Measurements from ENCODE around the gene TBC1D23. TPM values are rescaled to one million over a fixed set of nuclear protein-coding genes. Genes with fewer than 3 reads are reported as not detected.
"Not testable (repeated sequence)": the region's sequence is repeated elsewhere in the genome, so short reads cannot be mapped to it uniquely, and the experiment has no call there.

The TBC1D23 gene
- total RNA-seq, 2 experiments from 2014 or later, result 18.3 to 21.2 TPM

- Mint-ChIP-seq H3K4me1 (peaks cover 48% of the 10 kb centered on the region), H3K9me3 (no peaks in the 10 kb centered on the region), H3K36me3 (no peaks in the 10 kb centered on the region), H3K27ac (no peak overlapping the region), H3K4me3 (no peak overlapping the region), H3K27me3 (no peaks in the 10 kb centered on the region)
- no peak for DNase-seq
These were observed 7.4 kb downstream of the TBC1D23 start for GRCh38 chr3:100268156-100268555.

- Mint-ChIP-seq H3K27ac (no peak overlapping the region), H3K36me3 (no peaks in the 10 kb centered on the region), H3K27me3 (no peaks in the 10 kb centered on the region), H3K4me3 (no peak overlapping the region), H3K4me1 (peaks cover 46% of the 10 kb centered on the region), H3K9me3 (no peaks in the 10 kb centered on the region)
- no peak for DNase-seq
These were observed 8.2 kb downstream of the TBC1D23 start for GRCh38 chr3:100269001-100269400.

GRCh38 chr3:100269410-100270214 lies 8.8 kb downstream of the TBC1D23 start:
- peaks cover 42% of the 10 kb centered on the region for H3K4me1 Mint-ChIP-seq
- H3K27me3 Mint-ChIP-seq, result no peaks in the 10 kb centered on the region
- no peaks in the 10 kb centered on the region for H3K9me3 Mint-ChIP-seq
- H3K36me3 Mint-ChIP-seq, result no peaks in the 10 kb centered on the region
- H3K27ac Mint-ChIP-seq, result peak overlapping the region; percentile 69
- peak; percentile 36 for DNase-seq
- peak overlapping the region; percentile 0 for H3K4me3 Mint-ChIP-seq

- H3K36me3 Mint-ChIP-seq, result no peaks in the 10 kb centered on the region
- H3K27me3 Mint-ChIP-seq, result no peaks in the 10 kb centered on the region
- DNase-seq, result no peak
- peak overlapping the region; percentile 69 for H3K27ac Mint-ChIP-seq
- H3K4me3 Mint-ChIP-seq, result peak overlapping the region; percentile 0
- peaks cover 38% of the 10 kb centered on the region for H3K4me1 Mint-ChIP-seq
- H3K9me3 Mint-ChIP-seq, result no peaks in the 10 kb centered on the region
These were observed 9.4 kb downstream of the TBC1D23 start for GRCh38 chr3:100270215-100270583.

- H3K27ac Mint-ChIP-seq, result no peak overlapping the region
- no peaks in the 10 kb centered on the region for H3K36me3 Mint-ChIP-seq
- no peaks in the 10 kb centered on the region for H3K27me3 Mint-ChIP-seq
- no peak overlapping the region for H3K4me3 Mint-ChIP-seq
- peaks cover 38% of the 10 kb centered on the region for H3K4me1 Mint-ChIP-seq
- no peaks in the 10 kb centered on the region for H3K9me3 Mint-ChIP-seq
- DNase-seq, result no peak
These were observed 10.7 kb downstream of the TBC1D23 start for GRCh38 chr3:100271522-100271921.

- not testable (repeated sequence) for H3K4me3 Mint-ChIP-seq, H3K9me3 Mint-ChIP-seq, H3K36me3 Mint-ChIP-seq, H3K27me3 Mint-ChIP-seq, H3K27ac Mint-ChIP-seq, DNase-seq
- peaks cover 40% of the 10 kb centered on the region for H3K4me1 Mint-ChIP-seq
These were observed 12.2 kb downstream of the TBC1D23 start for GRCh38 chr3:100272797-100273611.

GRCh38 chr3:100274361-100274760 lies 13.6 kb downstream of the TBC1D23 start:
- Mint-ChIP-seq H3K27ac (no peak overlapping the region), H3K36me3 (no peaks in the 10 kb centered on the region), H3K27me3 (no peaks in the 10 kb centered on the region), H3K4me3 (no peak overlapping the region), H3K9me3 (no peaks in the 10 kb centered on the region), H3K4me1 (peaks cover 34% of the 10 kb centered on the region)
- DNase-seq, result no peak

GRCh38 chr3:100277255-100277800 lies 16.5 kb downstream of the TBC1D23 start:
- Mint-ChIP-seq H3K36me3 (peaks cover 3% of the 10 kb centered on the region), H3K4me3 (no peak overlapping the region), H3K9me3 (no peaks in the 10 kb centered on the region)

GRCh38 chr3:100278910-100279309 lies 18.1 kb downstream of the TBC1D23 start:
- no peak overlapping the region for H3K27ac Mint-ChIP-seq
- H3K27me3 Mint-ChIP-seq, result no peaks in the 10 kb centered on the region
- no peak for DNase-seq
- H3K36me3 Mint-ChIP-seq, result peaks cover 3% of the 10 kb centered on the region
- no peak overlapping the region for H3K4me3 Mint-ChIP-seq
- H3K9me3 Mint-ChIP-seq, result no peaks in the 10 kb centered on the region
- H3K4me1 Mint-ChIP-seq, result peaks cover 10% of the 10 kb centered on the region

More at GRCh38 chr3:100277255-100277800, 16.5 kb downstream of the TBC1D23 start:
- DNase-seq, result no peak
- H3K27ac Mint-ChIP-seq, result no peak overlapping the region
- H3K27me3 Mint-ChIP-seq, result no peaks in the 10 kb centered on the region
- peaks cover 17% of the 10 kb centered on the region for H3K4me1 Mint-ChIP-seq

GRCh38 chr3:100288288-100288894 lies 27.6 kb downstream of the TBC1D23 start:
- no peak overlapping the region for H3K4me3 Mint-ChIP-seq
- H3K4me1 Mint-ChIP-seq, result peaks cover 4% of the 10 kb centered on the region
- H3K9me3 Mint-ChIP-seq, result no peaks in the 10 kb centered on the region
- H3K27me3 Mint-ChIP-seq, result no peaks in the 10 kb centered on the region
- no peak overlapping the region for H3K27ac Mint-ChIP-seq
- DNase-seq, result no peak
- peaks cover 3% of the 10 kb centered on the region for H3K36me3 Mint-ChIP-seq

- no peaks in the 10 kb centered on the region for H3K9me3 Mint-ChIP-seq
- H3K4me3 Mint-ChIP-seq, result no peak overlapping the region
- H3K4me1 Mint-ChIP-seq, result peaks cover 4% of the 10 kb centered on the region
- H3K27ac Mint-ChIP-seq, result peak overlapping the region; percentile 60
- DNase-seq, result no peak
- H3K27me3 Mint-ChIP-seq, result no peaks in the 10 kb centered on the region
- peaks cover 3% of the 10 kb centered on the region for H3K36me3 Mint-ChIP-seq
These were observed 28.5 kb downstream of the TBC1D23 start for GRCh38 chr3:100289339-100289738.

GRCh38 chr3:100295089-100295488 lies 34.3 kb downstream of the TBC1D23 start:
- Mint-ChIP-seq H3K27me3 (no peaks in the 10 kb centered on the region), H3K27ac (no peak overlapping the region), H3K4me1 (peaks cover 4% of the 10 kb centered on the region), H3K4me3 (no peak overlapping the region), H3K9me3 (no peaks in the 10 kb centered on the region), H3K36me3 (peaks cover 6% of the 10 kb centered on the region)
- DNase-seq, result no peak

GRCh38 chr3:100297784-100298183 lies 37.0 kb downstream of the TBC1D23 start:
- H3K27me3 Mint-ChIP-seq, result no peaks in the 10 kb centered on the region
- H3K36me3 Mint-ChIP-seq, result peaks cover 6% of the 10 kb centered on the region
- no peak overlapping the region for H3K4me3 Mint-ChIP-seq
- H3K4me1 Mint-ChIP-seq, result no peaks in the 10 kb centered on the region
- no peak overlapping the region for H3K27ac Mint-ChIP-seq
- DNase-seq, result no peak
- no peaks in the 10 kb centered on the region for H3K9me3 Mint-ChIP-seq

GRCh38 chr3:100299016-100299415 lies 38.2 kb downstream of the TBC1D23 start:
- H3K27ac Mint-ChIP-seq, result no peak overlapping the region
- H3K36me3 Mint-ChIP-seq, result peaks cover 9% of the 10 kb centered on the region
- DNase-seq, result no peak
- no peaks in the 10 kb centered on the region for H3K27me3 Mint-ChIP-seq
- no peaks in the 10 kb centered on the region for H3K4me1 Mint-ChIP-seq
- H3K4me3 Mint-ChIP-seq, result no peak overlapping the region
- H3K9me3 Mint-ChIP-seq, result no peaks in the 10 kb centered on the region

- H3K36me3 Mint-ChIP-seq, result peaks cover 9% of the 10 kb centered on the region
- no peaks in the 10 kb centered on the region for H3K9me3 Mint-ChIP-seq
- H3K4me3 Mint-ChIP-seq, result no peak overlapping the region
- H3K4me1 Mint-ChIP-seq, result no peaks in the 10 kb centered on the region
- H3K27me3 Mint-ChIP-seq, result no peaks in the 10 kb centered on the region
- H3K27ac Mint-ChIP-seq, result no peak overlapping the region
- no peak for DNase-seq
These were observed 45.9 kb downstream of the TBC1D23 start for GRCh38 chr3:100306695-100307094.

Data from activated naive CD8-positive, alpha-beta T cell treated with anti-CD3 and anti-CD28 coated beads for 36 hours (primary cell).